Measurements from ENCODE around the gene TOP2B.

DNA sequence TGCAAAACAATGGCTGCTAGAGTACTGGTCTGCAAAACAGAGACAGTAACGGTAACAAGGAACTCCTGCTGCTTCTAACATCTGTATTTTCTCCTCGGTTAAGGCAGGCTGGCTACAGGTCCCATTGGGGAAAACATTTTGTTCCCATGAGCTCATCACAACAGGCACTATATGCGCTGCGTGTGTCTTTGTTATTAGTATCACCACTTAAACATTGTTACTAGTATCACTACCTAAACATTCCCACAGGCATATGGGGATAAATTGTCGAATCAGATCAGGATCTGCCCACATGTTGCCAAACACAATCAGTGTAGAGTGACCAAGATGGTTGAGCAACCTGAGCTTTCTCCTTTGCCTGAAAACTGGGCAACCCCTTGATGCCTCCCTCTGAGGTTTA is 77.2 kb downstream of the TOP2B start:
- TF ChIP-seq CREB1 (CRISPR knock-in tag; IDR thresholded peaks at IDR 0.05; ENCODE audit: low read depth) (no peak), POLR2AphosphoS5 (IDR thresholded peaks at IDR 0.05; ENCODE audit: low read depth) (no peak), EZH2phosphoT487 (IDR thresholded peaks at IDR 0.05; ENCODE audit: unreplicated experiment) (no peak)
- TF ChIP-seq, protein P1, sequence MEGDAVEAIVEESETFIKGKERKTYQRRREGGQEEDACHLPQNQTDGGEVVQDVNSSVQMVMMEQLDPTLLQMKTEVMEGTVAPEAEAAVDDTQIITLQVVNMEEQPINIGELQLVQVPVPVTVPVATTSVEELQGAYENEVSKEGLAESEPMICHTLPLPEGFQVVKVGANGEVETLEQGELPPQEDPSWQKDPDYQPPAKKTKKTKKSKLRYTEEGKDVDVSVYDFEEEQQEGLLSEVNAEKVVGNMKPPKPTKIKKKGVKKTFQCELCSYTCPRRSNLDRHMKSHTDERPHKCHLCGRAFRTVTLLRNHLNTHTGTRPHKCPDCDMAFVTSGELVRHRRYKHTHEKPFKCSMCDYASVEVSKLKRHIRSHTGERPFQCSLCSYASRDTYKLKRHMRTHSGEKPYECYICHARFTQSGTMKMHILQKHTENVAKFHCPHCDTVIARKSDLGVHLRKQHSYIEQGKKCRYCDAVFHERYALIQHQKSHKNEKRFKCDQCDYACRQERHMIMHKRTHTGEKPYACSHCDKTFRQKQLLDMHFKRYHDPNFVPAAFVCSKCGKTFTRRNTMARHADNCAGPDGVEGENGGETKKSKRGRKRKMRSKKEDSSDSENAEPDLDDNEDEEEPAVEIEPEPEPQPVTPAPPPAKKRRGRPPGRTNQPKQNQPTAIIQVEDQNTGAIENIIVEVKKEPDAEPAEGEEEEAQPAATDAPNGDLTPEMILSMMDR (conservative IDR thresholded peaks at IDR 0.05; ENCODE audit: low read depth in 2 of 2) = no peak

Measured in GM23338 (cell line).